Stomach (tissue), 9 donors: Measurements from ENCODE around the gene GRIK5. TPM values are rescaled to one million over a fixed set of nuclear protein-coding genes. Genes with fewer than 3 reads are reported as not detected.
A peak's percentile ranks its signal among the peaks of the same experiment; 100 is the strongest.

Experiments
- DNase-seq, 2 donors: peaks; one replicate each; pipeline versions ENCODE4 v3.0.0 to v3.0.0-alpha.2; 2013 to 2019
- H3K27ac ChIP-seq, 5 donors: fragments of 200-600 bp in 4 of 5; sonication (generic) in 4 of 5; one replicate each; pipeline ENCODE4 v1.5.1; 2013 to 2019; ENCODE audit warnings: mild to moderate bottlenecking in 1 of 5, moderate library complexity in 1 of 5
- H3K27me3 ChIP-seq, 3 donors: fragments of 200-600 bp; sonication (generic); one replicate each; pipeline ENCODE4 v1.5.1; 2017 to 2019; ENCODE audit warnings: mixed run types in 1 of 3
- H3K36me3 ChIP-seq, 4 donors: fragments of 200-600 bp; sonication (generic); 1 replicate in 3 of 4; 2 replicates in 1 of 4; pipeline ENCODE4 v1.5.1; 2016 to 2019
- H3K4me1 ChIP-seq, 4 donors: fragments of 200-600 bp; sonication (generic); one replicate each; pipeline ENCODE4 v1.5.1; 2016 to 2019
- H3K4me3 ChIP-seq, 4 donors: fragments of 200-600 bp; sonication (generic) in 3 of 4; one replicate each; pipeline ENCODE4 v1.5.1; 2016 to 2019; ENCODE audit warnings: mild to moderate bottlenecking in 1 of 4
- H3K9me3 ChIP-seq, 4 donors: fragments of 200-600 bp; sonication (generic); one replicate each; pipeline ENCODE4 v1.5.1; 2016 to 2019
- CTCF ChIP-seq, 7 experiments: fragments of 450-650 bp in 4 of 7; fragments of 200-600 bp in 3 of 7; sonication (generic) in 3 of 7; IDR thresholded peaks; one replicate each; pipeline ENCODE4 v1.5.1; 2016 to 2019; ENCODE audit warnings: antibody characterized with exemption in 7 of 7, control low read depth in 2 of 7, mild to moderate bottlenecking in 1 of 7
- EP300 ChIP-seq: sonication (generic); formaldehyde crosslinking; IDR thresholded peaks from one replicate; pipeline ENCODE4 v1.6.1; 2017; ENCODE audit warnings: antibody characterized with exemption
- POLR2A ChIP-seq, 4 donors: fragments of 450-650 bp; IDR thresholded peaks; one replicate each; pipeline ENCODE4 v1.6.1; 2016; ENCODE audit warnings: antibody characterized with exemption in 4 of 4, control low read depth in 2 of 4, mild to moderate bottlenecking in 1 of 4, moderate library complexity in 1 of 4
- POLR2AphosphoS5 ChIP-seq, 3 donors: sonication (generic); formaldehyde crosslinking; IDR thresholded peaks; one replicate each; pipeline ENCODE4 v1.6.1; 2016; ENCODE audit warnings: antibody characterized with exemption in 3 of 3
- WGBS, 5 donors: extraction: QIAGEN DNeasy Blood & Tissue Kit in 3 of 5; methylation state at CpG; one replicate each; pipeline versions ENCODE4 v1.1.5 to v1.1.7; 2013 to 2018; 5-methylcytosine and 5-hydroxymethylcytosine counted together
- intact Hi-C: fragments of 100-400 bp; cut with DNase I; formaldehyde crosslinking; loops from one replicate; pipeline ENCODE4 v1.15.1; 2023; ENCODE audit warnings: low total_unique reads
- polyA plus RNA-seq, 3 donors: library from polyadenylated mRNA; stranded (reverse); fragments of 200-250 nt; gene quantifications; one replicate each; pipeline ENCODE4 v1.2.3, GENCODE V29; 2013
- total RNA-seq, 5 donors: library from RNA; depleted of rRNA; stranded (reverse); fragments of >200 nt; gene quantifications; one replicate each; pipeline versions ENCODE4 v1.1.0 to v1.2.3, GENCODE V29; 2014 to 2016
- donor health status: healthy with polysubstance abuse.
- donor health status: Bipolar disorder and iron deficiency.
- donor health status: healthy.

Gene GRIK5
- total and polyA plus RNA-seq, 8 donors = 0.92 to 74.1 (median 4.2) TPM

- WGBS, 5 donors = 81 to 92% (median 87%) methylated on average over 11 to 13 of the region's 13 CpGs
- intact Hi-C loops = no loop called here
- H3K27ac ChIP-seq = no peak overlapping the region
Measured at GRCh38 chr19:42091300-42091699, 21.3 kb upstream of the GRIK5 start.

GRCh38 chr19:42090672-42091071 is 20.7 kb upstream of the GRIK5 start:
- no peak for DNase-seq
- 24 to 46% (median 31%) methylated on average over 7 to 9 of the region's 9 CpGs for WGBS, 5 donors
- no peak for TF ChIP-seq EP300
- TF ChIP-seq POLR2A (IDR thresholded peaks at IDR 0.05) = no peak
- TF ChIP-seq CTCF (IDR thresholded peaks at IDR 0.05) = no peak
- no peak for TF ChIP-seq POLR2AphosphoS5 (IDR thresholded peaks at IDR 0.05)
- peaks cover 0 to 17% (median 2%) of the 10 kb centered on the region in 4 donors for H3K36me3 ChIP-seq
- intact Hi-C loops = no loop called here
- H3K4me1 ChIP-seq = peaks cover 0 to 29% (median 20%) of the 10 kb centered on the region in 4 donors
- H3K9me3 ChIP-seq = no peaks in the 10 kb centered on the region
- no peak overlapping the region for H3K4me3 ChIP-seq
- H3K27ac ChIP-seq = peak overlapping the region in 1 of 5 donors; percentile 5
- H3K27me3 ChIP-seq = peaks cover 0 to 9% (median 6%) of the 10 kb centered on the region in 3 donors

More at GRCh38 chr19:42091300-42091699, 21.3 kb upstream of the GRIK5 start:
- TF ChIP-seq POLR2AphosphoS5 (IDR thresholded peaks at IDR 0.05) (no peak), CTCF (IDR thresholded peaks at IDR 0.05) (no peak), EP300 (no peak), POLR2A (IDR thresholded peaks at IDR 0.05) (no peak)
- H3K4me1 ChIP-seq = peaks cover 0 to 35% (median 20%) of the 10 kb centered on the region in 4 donors
- no peak overlapping the region for H3K4me3 ChIP-seq
- H3K27me3 ChIP-seq = peaks cover 0 to 16% (median 12%) of the 10 kb centered on the region in 3 donors
- DNase-seq = no peak
- H3K36me3 ChIP-seq = peaks cover 0 to 17% (median 2%) of the 10 kb centered on the region in 4 donors
- no peaks in the 10 kb centered on the region for H3K9me3 ChIP-seq

GRCh38 chr19:42089772-42090171 is 19.8 kb upstream of the GRIK5 start:
- Histone ChIP-seq H3K27ac (no peak overlapping the region), H3K4me1 (peaks cover 0 to 25% (median 19%) of the 10 kb centered on the region in 4 donors), H3K27me3 (peaks cover 0 to under 1% (median 0%) of the 10 kb centered on the region in 3 donors), H3K36me3 (peaks cover 0 to 9% (median under 1%) of the 10 kb centered on the region in 4 donors), H3K4me3 (no peak overlapping the region), H3K9me3 (no peaks in the 10 kb centered on the region)
- 87 to 93% (median 90%) methylated on average over 13 of the region's 13 CpGs for WGBS, 5 donors
- TF ChIP-seq POLR2AphosphoS5 (IDR thresholded peaks at IDR 0.05) (no peak), CTCF (IDR thresholded peaks at IDR 0.05) (no peak), POLR2A (IDR thresholded peaks at IDR 0.05) (no peak), EP300 (no peak)
- DNase-seq = no peak
- intact Hi-C loops = no loop called here

- TF ChIP-seq POLR2A (IDR thresholded peaks at IDR 0.05) (no peak), EP300 (no peak), POLR2AphosphoS5 (IDR thresholded peaks at IDR 0.05) (no peak), CTCF (IDR thresholded peaks at IDR 0.05) (no peak)
- Histone ChIP-seq H3K27me3 (no peaks in the 10 kb centered on the region), H3K27ac (peak overlapping the region in 4 of 5 donors; percentile 20 to 58 (median 48)), H3K36me3 (peaks cover 0 to 5% (median 2%) of the 10 kb centered on the region in 4 donors), H3K4me3 (no peak overlapping the region), H3K9me3 (no peaks in the 10 kb centered on the region), H3K4me1 (peaks cover 0 to 25% (median 19%) of the 10 kb centered on the region in 4 donors)
- DNase-seq = no peak
- WGBS, 5 donors = 74 to 80% (median 78%) methylated on average over 13 of the region's 13 CpGs
- intact Hi-C loops = no loop called here
Measured at GRCh38 chr19:42089191-42089750, 19.3 kb upstream of the GRIK5 start.
